Gastrocnemius medialis (tissue), 4 donors: Measurements from ENCODE around the gene SCGB1C2.
"Not testable (repeated sequence)": the region's sequence is repeated elsewhere in the genome, so short reads cannot be mapped to it uniquely, and the experiment has no call there.

Experiments
- POLR2A ChIP-seq, 2 donors: fragments of 450-650 bp; IDR thresholded peaks; one replicate each; pipeline ENCODE4 v1.6.1; 2017; ENCODE audit warnings: antibody characterized with exemption in 2 of 2, mild to moderate bottlenecking in 2 of 2, moderate library complexity in 2 of 2
- TF ChIP-seq, protein P1 (sequence below), 5 experiments: fragments of 450-650 bp in 3 of 5; fragments of 200-600 bp in 2 of 5; sonication (generic) in 2 of 5; IDR thresholded peaks in 4 of 5; conservative IDR thresholded peaks in 1 of 5; 1 replicate in 4 of 5; 2 replicates in 1 of 5; pipeline ENCODE4 v1.5.1; 2016 to 2019; ENCODE audit warnings: antibody characterized with exemption in 5 of 5, mild to moderate bottlenecking in 3 of 5, moderate library complexity in 3 of 5

DNA sequence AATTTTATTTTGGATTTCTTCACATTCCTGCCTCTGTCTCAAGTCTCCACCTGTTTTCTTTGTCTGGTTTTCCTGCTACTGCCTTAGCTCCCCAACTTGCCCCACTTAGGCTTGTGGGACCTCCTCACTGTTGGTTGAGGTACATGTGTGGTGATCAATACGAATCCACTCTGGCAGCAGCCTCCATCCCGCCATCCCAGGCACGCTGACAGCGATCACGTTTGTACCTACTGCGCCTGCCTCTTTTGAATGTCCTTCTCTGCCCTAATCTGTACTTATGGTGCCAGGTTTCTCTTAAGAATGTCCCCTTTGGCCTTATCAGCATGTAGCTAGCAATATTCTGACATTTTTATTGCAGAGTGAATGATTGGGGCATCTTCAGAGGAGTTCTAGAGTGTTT is 2.3 kb upstream of the SCGB1C2 start:
- TF ChIP-seq, protein P1, sequence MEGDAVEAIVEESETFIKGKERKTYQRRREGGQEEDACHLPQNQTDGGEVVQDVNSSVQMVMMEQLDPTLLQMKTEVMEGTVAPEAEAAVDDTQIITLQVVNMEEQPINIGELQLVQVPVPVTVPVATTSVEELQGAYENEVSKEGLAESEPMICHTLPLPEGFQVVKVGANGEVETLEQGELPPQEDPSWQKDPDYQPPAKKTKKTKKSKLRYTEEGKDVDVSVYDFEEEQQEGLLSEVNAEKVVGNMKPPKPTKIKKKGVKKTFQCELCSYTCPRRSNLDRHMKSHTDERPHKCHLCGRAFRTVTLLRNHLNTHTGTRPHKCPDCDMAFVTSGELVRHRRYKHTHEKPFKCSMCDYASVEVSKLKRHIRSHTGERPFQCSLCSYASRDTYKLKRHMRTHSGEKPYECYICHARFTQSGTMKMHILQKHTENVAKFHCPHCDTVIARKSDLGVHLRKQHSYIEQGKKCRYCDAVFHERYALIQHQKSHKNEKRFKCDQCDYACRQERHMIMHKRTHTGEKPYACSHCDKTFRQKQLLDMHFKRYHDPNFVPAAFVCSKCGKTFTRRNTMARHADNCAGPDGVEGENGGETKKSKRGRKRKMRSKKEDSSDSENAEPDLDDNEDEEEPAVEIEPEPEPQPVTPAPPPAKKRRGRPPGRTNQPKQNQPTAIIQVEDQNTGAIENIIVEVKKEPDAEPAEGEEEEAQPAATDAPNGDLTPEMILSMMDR (IDR thresholded peaks at IDR 0.05 in 4 of 5, conservative IDR thresholded peaks at IDR 0.05 in 1 of 5), result not testable (repeated sequence)
- not testable (repeated sequence) for TF ChIP-seq POLR2A (IDR thresholded peaks at IDR 0.05)
